HG03108 (cell line): Measurements from ENCODE around the gene KCNAB1.
A peak's percentile ranks its signal among the peaks of the same experiment; 100 is the strongest.

ENCODE experiments used
- ATAC-seq: cut with Tn5 transposase; IDR thresholded peaks from one replicate; pipeline ENCODE4 v1.9.1; 2021; ENCODE audit warnings: moderate library complexity; ENCODE audit not compliant: unreplicated experiment

The KCNAB1 gene

GRCh38 chr3:156307704-156308103, 187.3 kb downstream of the KCNAB1 start:
- ATAC-seq, result no peak

GRCh38 chr3:156311431-156311830, 191.1 kb downstream of the KCNAB1 start:
- ATAC-seq, result no peak

- no peak for ATAC-seq
Measured at GRCh38 chr3:156311930-156312329, 191.6 kb downstream of the KCNAB1 start.

- no peak for ATAC-seq
Measured at GRCh38 chr3:156316076-156316475, 195.7 kb downstream of the KCNAB1 start.

GRCh38 chr3:156317462-156318074, 197.2 kb downstream of the KCNAB1 start:
- ATAC-seq, result no peak

- no peak for ATAC-seq
Measured at GRCh38 chr3:156321945-156322344, 201.6 kb downstream of the KCNAB1 start.

- no peak for ATAC-seq
Measured at GRCh38 chr3:156323466-156323865, 203.1 kb downstream of the KCNAB1 start.

- ATAC-seq, result no peak
Measured at GRCh38 chr3:156330415-156330814, 210.0 kb downstream of the KCNAB1 start.

- ATAC-seq, result no peak
Measured at GRCh38 chr3:156332304-156332703, 211.9 kb downstream of the KCNAB1 start.

- no peak for ATAC-seq
Measured at GRCh38 chr3:156334841-156335545, 214.6 kb downstream of the KCNAB1 start.

- ATAC-seq, result no peak
Measured at GRCh38 chr3:156339491-156339890, 219.1 kb downstream of the KCNAB1 start.

GRCh38 chr3:156341332-156341731, 221.0 kb downstream of the KCNAB1 start:
- ATAC-seq, result no peak

GRCh38 chr3:156341831-156342416, 221.5 kb downstream of the KCNAB1 start:
- peak; percentile 97 for ATAC-seq

- ATAC-seq, result no peak
Measured at GRCh38 chr3:156344215-156344614, 223.8 kb downstream of the KCNAB1 start.

GRCh38 chr3:156349111-156349510, 228.7 kb downstream of the KCNAB1 start:
- no peak for ATAC-seq

GRCh38 chr3:156349978-156350377, 229.6 kb downstream of the KCNAB1 start:
- no peak for ATAC-seq

GRCh38 chr3:156350781-156351180, 230.4 kb downstream of the KCNAB1 start:
- ATAC-seq, result no peak

- no peak for ATAC-seq
Measured at GRCh38 chr3:156351783-156352182, 231.4 kb downstream of the KCNAB1 start.

- no peak for ATAC-seq
Measured at GRCh38 chr3:156352728-156353127, 232.3 kb downstream of the KCNAB1 start.

GRCh38 chr3:156353563-156353962, 233.2 kb downstream of the KCNAB1 start:
- no peak for ATAC-seq

GRCh38 chr3:156356537-156357363, 236.4 kb downstream of the KCNAB1 start:
- no peak for ATAC-seq
